Measurements from ENCODE around the gene FGF14. TPM values are rescaled to one million over a fixed set of nuclear protein-coding genes. Genes with fewer than 3 reads are reported as not detected.

Gene FGF14
- total and polyA plus RNA-seq, 2 experiments from 2014 or later = 0.03 TPM; not detected in 1

DNA sequence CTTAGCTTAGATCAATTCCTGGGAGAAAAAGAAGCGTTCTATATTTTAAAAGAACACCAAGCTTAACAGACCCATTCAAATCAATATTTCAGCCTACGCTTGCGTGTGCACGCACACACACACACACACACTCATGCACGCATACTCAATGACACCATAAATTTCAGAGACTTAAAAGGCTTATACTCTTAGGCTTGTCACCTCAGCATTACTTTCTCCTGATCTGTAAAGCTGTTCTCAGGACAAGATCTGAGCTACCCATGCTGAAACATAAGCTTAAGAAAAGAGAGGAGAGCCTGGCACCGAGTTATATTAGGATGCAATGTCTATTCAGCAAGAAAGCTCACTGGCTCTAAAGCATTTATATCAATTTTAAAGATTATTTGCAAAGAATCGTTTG is 368.5 kb downstream of the FGF14 start:
- no peak overlapping the region for H2AFZ ChIP-seq
- no peak overlapping the region for H3K27ac ChIP-seq (ENCODE audit: low read depth)
- Mint-ChIP-seq H3K36me3 (ENCODE audit: low read depth) (no peaks in the 10 kb centered on the region), H3K4me1 (peaks cover 4% of the 10 kb centered on the region; the same call in 2 of the 3 replicates), H3K4me3 (no peak overlapping the region), H3K27ac (no peak overlapping the region), H3K27me3 (ENCODE audit: insufficient read depth, low read depth, poor library complexity) (no peaks in the 10 kb centered on the region), H3K9me3 (no peaks in the 10 kb centered on the region)
- ATAC-seq (no peak), DNase-seq (ENCODE audit: low spot score) (no peak)
- no peaks in the 10 kb centered on the region for H3F3A ChIP-seq (replicated peaks; ENCODE audit: low read depth)
- H4K20me1 ChIP-seq (replicated peaks; ENCODE audit: insufficient read depth) = no peaks in the 10 kb centered on the region
- TF ChIP-seq NANOG (IDR thresholded peaks at IDR 0.05; ENCODE audit: borderline replicate concordance) (no peak), STAT1 (IDR thresholded peaks at IDR 0.05; ENCODE audit: unreplicated experiment) (no peak), EZH2phosphoT487 (IDR thresholded peaks at IDR 0.05; ENCODE audit: unreplicated experiment) (no peak)
- TF ChIP-seq, protein P1, sequence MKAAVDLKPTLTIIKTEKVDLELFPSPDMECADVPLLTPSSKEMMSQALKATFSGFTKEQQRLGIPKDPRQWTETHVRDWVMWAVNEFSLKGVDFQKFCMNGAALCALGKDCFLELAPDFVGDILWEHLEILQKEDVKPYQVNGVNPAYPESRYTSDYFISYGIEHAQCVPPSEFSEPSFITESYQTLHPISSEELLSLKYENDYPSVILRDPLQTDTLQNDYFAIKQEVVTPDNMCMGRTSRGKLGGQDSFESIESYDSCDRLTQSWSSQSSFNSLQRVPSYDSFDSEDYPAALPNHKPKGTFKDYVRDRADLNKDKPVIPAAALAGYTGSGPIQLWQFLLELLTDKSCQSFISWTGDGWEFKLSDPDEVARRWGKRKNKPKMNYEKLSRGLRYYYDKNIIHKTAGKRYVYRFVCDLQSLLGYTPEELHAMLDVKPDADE (IDR thresholded peaks at IDR 0.05) = no peak
- TF ChIP-seq, protein P2, sequence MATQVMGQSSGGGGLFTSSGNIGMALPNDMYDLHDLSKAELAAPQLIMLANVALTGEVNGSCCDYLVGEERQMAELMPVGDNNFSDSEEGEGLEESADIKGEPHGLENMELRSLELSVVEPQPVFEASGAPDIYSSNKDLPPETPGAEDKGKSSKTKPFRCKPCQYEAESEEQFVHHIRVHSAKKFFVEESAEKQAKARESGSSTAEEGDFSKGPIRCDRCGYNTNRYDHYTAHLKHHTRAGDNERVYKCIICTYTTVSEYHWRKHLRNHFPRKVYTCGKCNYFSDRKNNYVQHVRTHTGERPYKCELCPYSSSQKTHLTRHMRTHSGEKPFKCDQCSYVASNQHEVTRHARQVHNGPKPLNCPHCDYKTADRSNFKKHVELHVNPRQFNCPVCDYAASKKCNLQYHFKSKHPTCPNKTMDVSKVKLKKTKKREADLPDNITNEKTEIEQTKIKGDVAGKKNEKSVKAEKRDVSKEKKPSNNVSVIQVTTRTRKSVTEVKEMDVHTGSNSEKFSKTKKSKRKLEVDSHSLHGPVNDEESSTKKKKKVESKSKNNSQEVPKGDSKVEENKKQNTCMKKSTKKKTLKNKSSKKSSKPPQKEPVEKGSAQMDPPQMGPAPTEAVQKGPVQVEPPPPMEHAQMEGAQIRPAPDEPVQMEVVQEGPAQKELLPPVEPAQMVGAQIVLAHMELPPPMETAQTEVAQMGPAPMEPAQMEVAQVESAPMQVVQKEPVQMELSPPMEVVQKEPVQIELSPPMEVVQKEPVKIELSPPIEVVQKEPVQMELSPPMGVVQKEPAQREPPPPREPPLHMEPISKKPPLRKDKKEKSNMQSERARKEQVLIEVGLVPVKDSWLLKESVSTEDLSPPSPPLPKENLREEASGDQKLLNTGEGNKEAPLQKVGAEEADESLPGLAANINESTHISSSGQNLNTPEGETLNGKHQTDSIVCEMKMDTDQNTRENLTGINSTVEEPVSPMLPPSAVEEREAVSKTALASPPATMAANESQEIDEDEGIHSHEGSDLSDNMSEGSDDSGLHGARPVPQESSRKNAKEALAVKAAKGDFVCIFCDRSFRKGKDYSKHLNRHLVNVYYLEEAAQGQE (IDR thresholded peaks at IDR 0.05; ENCODE audit: unreplicated experiment) = no peak
- no peaks in the 10 kb centered on the region for H3K27me3 ChIP-seq (ENCODE audit: insufficient read depth)
- H3K4me2 ChIP-seq = no peak overlapping the region
- H3K9me2 ChIP-seq (ENCODE audit: insufficient read depth) = no peaks in the 10 kb centered on the region
- no peaks in the 10 kb centered on the region for H3K79me2 ChIP-seq (replicated peaks; ENCODE audit: insufficient read depth)
- no peaks in the 10 kb centered on the region; the same call in 1 of the 2 replicates for H3K4me1 ChIP-seq (ENCODE audit: insufficient read depth)
- H3K36me3 ChIP-seq (ENCODE audit: insufficient read depth) = no peaks in the 10 kb centered on the region
- no peak overlapping the region for H3K4me3 ChIP-seq

DNA sequence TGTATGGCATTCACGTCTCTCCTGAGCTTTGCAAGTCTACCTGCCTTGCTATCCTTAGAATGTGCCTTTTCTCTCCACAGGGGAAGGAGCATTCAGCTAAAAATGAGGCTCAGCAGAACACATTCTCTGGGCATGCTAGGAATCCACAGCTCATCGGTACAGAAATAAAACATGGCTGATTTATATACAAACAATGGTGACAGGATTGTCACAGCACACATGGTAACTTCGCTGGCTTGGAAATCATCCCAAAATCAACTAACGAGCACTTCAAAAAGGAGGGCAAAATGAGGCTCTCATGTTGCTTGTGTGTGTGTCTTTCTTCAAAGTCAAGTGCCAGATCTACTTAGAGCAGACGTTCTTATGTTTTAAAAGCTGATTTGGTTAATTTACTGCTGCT is 373.0 kb downstream of the FGF14 start:
- H3K4me1 ChIP-seq (ENCODE audit: insufficient read depth) = no peaks in the 10 kb centered on the region; the same call in 1 of the 2 replicates
- H3K4me2 ChIP-seq = no peak overlapping the region
- no peaks in the 10 kb centered on the region for H4K20me1 ChIP-seq (replicated peaks; ENCODE audit: insufficient read depth)
- H3K4me3 ChIP-seq = no peak overlapping the region
- no peaks in the 10 kb centered on the region for H3K9me2 ChIP-seq (ENCODE audit: insufficient read depth)
- H3K4me1 Mint-ChIP-seq = peaks cover 2% of the 10 kb centered on the region; the same call in 2 of the 3 replicates
- H3K9me3 Mint-ChIP-seq = no peaks in the 10 kb centered on the region
- TF ChIP-seq CREB1 (CRISPR knock-in tag; IDR thresholded peaks at IDR 0.05; ENCODE audit: low read depth) = no peak
- TF ChIP-seq JUNB (IDR thresholded peaks at IDR 0.05; ENCODE audit: unreplicated experiment) = no peak
- TF ChIP-seq, protein P1 (IDR thresholded peaks at IDR 0.05) = no peak
- no peak for TF ChIP-seq EZH2 (IDR thresholded peaks at IDR 0.05; ENCODE audit: low read depth, unreplicated experiment)
- TF ChIP-seq ZNF331 (CRISPR knock-in tag; IDR thresholded peaks at IDR 0.05; ENCODE audit: low read depth) = no peak
- TF ChIP-seq NANOG (IDR thresholded peaks at IDR 0.05; ENCODE audit: borderline replicate concordance) = no peak
- TF ChIP-seq ZNF114 (CRISPR knock-in tag; IDR thresholded peaks at IDR 0.05) = no peak
- TF ChIP-seq STAT1 (IDR thresholded peaks at IDR 0.05; ENCODE audit: unreplicated experiment) = no peak
- no peak for TF ChIP-seq POLR2AphosphoS5 (IDR thresholded peaks at IDR 0.05; ENCODE audit: low read depth)
- no peak overlapping the region for H3K4me3 Mint-ChIP-seq
- H3K27me3 Mint-ChIP-seq (ENCODE audit: insufficient read depth, low read depth, poor library complexity) = no peaks in the 10 kb centered on the region
- DNase-seq (ENCODE audit: low spot score) (no peak), ATAC-seq (no peak)
- no peaks in the 10 kb centered on the region for H3K36me3 Mint-ChIP-seq (ENCODE audit: low read depth)
- H3K79me2 ChIP-seq (replicated peaks; ENCODE audit: insufficient read depth) = no peaks in the 10 kb centered on the region
- H3K36me3 ChIP-seq (ENCODE audit: insufficient read depth) = no peaks in the 10 kb centered on the region
- no peaks in the 10 kb centered on the region for H3F3A ChIP-seq (replicated peaks; ENCODE audit: low read depth)
- H3K27ac Mint-ChIP-seq = no peak overlapping the region
- H3K27ac ChIP-seq (ENCODE audit: low read depth) = no peak overlapping the region
- no peak overlapping the region for H2AFZ ChIP-seq
- H3K27me3 ChIP-seq (ENCODE audit: insufficient read depth) = no peaks in the 10 kb centered on the region

All from GM23338 (cell line).